GM12874 (cell line): ENCODE measurements around the gene KCNG1.

Experiments used
- CTCF ChIP-seq: IDR thresholded peaks from 2 replicates; pipeline ENCODE4 v1.5.1; 2011; ENCODE audit warnings: low read depth, mild to moderate bottlenecking, control low read depth, low read length, moderate library complexity; ENCODE audit not compliant: insufficient read depth

The KCNG1 gene

GRCh38 chr20:50977066-50978021 is 45.6 kb downstream of the KCNG1 start:
- no peak for TF ChIP-seq CTCF

- no peak for TF ChIP-seq CTCF
Observed at GRCh38 chr20:50975701-50976330, 47.1 kb downstream of the KCNG1 start.

- TF ChIP-seq CTCF = no peak
Observed at GRCh38 chr20:50969912-50970311, 53.0 kb downstream of the KCNG1 start.

- TF ChIP-seq CTCF = no peak
Observed at GRCh38 chr20:50969435-50969834, 53.5 kb downstream of the KCNG1 start.

GRCh38 chr20:50968289-50968688 is 54.6 kb downstream of the KCNG1 start:
- no peak for TF ChIP-seq CTCF

GRCh38 chr20:50967586-50967985 is 55.3 kb downstream of the KCNG1 start:
- no peak for TF ChIP-seq CTCF

- no peak for TF ChIP-seq CTCF
Observed at GRCh38 chr20:50959543-50960126, 63.3 kb downstream of the KCNG1 start.
